ENCODE results near the gene FIBP.

Gene FIBP

GRCh38 chr11:65920372-65920802, 32.1 kb upstream of the FIBP start:
- Histone ChIP-seq H3K4me3 (ENCODE audit: low read depth, low read length) (peak overlapping the region; percentile 82), H3K4me1 (ENCODE audit: control insufficient read depth, insufficient read depth, low read length) (peaks cover 30% of the 10 kb centered on the region), H3K27me3 (ENCODE audit: control insufficient read depth, insufficient read depth, low read length) (no peaks in the 10 kb centered on the region), H3K27ac (ENCODE audit: low read depth, low read length) (no peak overlapping the region), H3K36me3 (ENCODE audit: control insufficient read depth, insufficient read depth, low read length) (peaks cover 24% of the 10 kb centered on the region), H3K9ac (ENCODE audit: low read length) (peak overlapping the region; percentile 70), H3K9me3 (ENCODE audit: control insufficient read depth, insufficient read depth, low read depth, low read length) (no peaks in the 10 kb centered on the region)

- no peak overlapping the region for H3K27ac ChIP-seq (ENCODE audit: low read depth, low read length)
Observed at GRCh38 chr11:65919573-65920371, 31.5 kb upstream of the FIBP start.

GRCh38 chr11:65919141-65919572, 30.9 kb upstream of the FIBP start, which contains the start of gene DRAP1:
Gene DRAP1, plus strand, starts transcription at chr11:65919426. Its CDS starts 76 bp downstream, at chr11:65919502.
- Histone ChIP-seq H3K36me3 (ENCODE audit: control insufficient read depth, insufficient read depth, low read length) (peaks cover 24% of the 10 kb centered on the region), H3K9ac (ENCODE audit: low read length) (peak within 1 kb of the TSS; percentile 90), H3K4me1 (ENCODE audit: control insufficient read depth, insufficient read depth, low read length) (peaks cover 37% of the 10 kb centered on the region), H3K27me3 (ENCODE audit: control insufficient read depth, insufficient read depth, low read length) (no peaks in the 10 kb centered on the region), H3K4me3 (ENCODE audit: low read depth, low read length) (peak within 1 kb of the TSS; percentile 96), H3K9me3 (ENCODE audit: control insufficient read depth, insufficient read depth, low read depth, low read length) (no peaks in the 10 kb centered on the region), H3K27ac (ENCODE audit: low read depth, low read length) (peak within 1 kb of the TSS; percentile 85)

More at GRCh38 chr11:65919573-65920371, 31.5 kb upstream of the FIBP start:
- Histone ChIP-seq H3K4me3 (ENCODE audit: low read depth, low read length) (peak overlapping the region; percentile 82), H3K4me1 (ENCODE audit: control insufficient read depth, insufficient read depth, low read length) (peaks cover 36% of the 10 kb centered on the region), H3K9me3 (ENCODE audit: control insufficient read depth, insufficient read depth, low read depth, low read length) (no peaks in the 10 kb centered on the region), H3K27me3 (ENCODE audit: control insufficient read depth, insufficient read depth, low read length) (no peaks in the 10 kb centered on the region), H3K36me3 (ENCODE audit: control insufficient read depth, insufficient read depth, low read length) (peaks cover 24% of the 10 kb centered on the region), H3K9ac (ENCODE audit: low read length) (peak overlapping the region; percentile 70)

- peak within 1 kb of the TSS; percentile 85 for H3K27ac ChIP-seq (ENCODE audit: low read depth, low read length)
- no peaks in the 10 kb centered on the region for H3K9me3 ChIP-seq (ENCODE audit: control insufficient read depth, insufficient read depth, low read depth, low read length)
- peaks cover 23% of the 10 kb centered on the region for H3K36me3 ChIP-seq (ENCODE audit: control insufficient read depth, insufficient read depth, low read length)
- peak within 1 kb of the TSS; percentile 90 for H3K9ac ChIP-seq (ENCODE audit: low read length)
- H3K4me1 ChIP-seq (ENCODE audit: control insufficient read depth, insufficient read depth, low read length), result peaks cover 37% of the 10 kb centered on the region
- H3K4me3 ChIP-seq (ENCODE audit: low read depth, low read length), result peak within 1 kb of the TSS; percentile 96
- no peaks in the 10 kb centered on the region for H3K27me3 ChIP-seq (ENCODE audit: control insufficient read depth, insufficient read depth, low read length)
Observed at GRCh38 chr11:65918211-65919140, 30.2 kb upstream of the FIBP start, which contains the start of gene C11orf68. Gene C11orf68, minus strand, starts transcription at chr11:65919062. Its CDS starts 31 bp downstream, at chr11:65919031.

- peak overlapping the region; percentile 90 for H3K9ac ChIP-seq (ENCODE audit: low read length)
- peak overlapping the region; percentile 96 for H3K4me3 ChIP-seq (ENCODE audit: low read depth, low read length)
- no peak overlapping the region for H3K27ac ChIP-seq (ENCODE audit: low read depth, low read length)
- H3K9me3 ChIP-seq (ENCODE audit: control insufficient read depth, insufficient read depth, low read depth, low read length), result no peaks in the 10 kb centered on the region
- no peaks in the 10 kb centered on the region for H3K27me3 ChIP-seq (ENCODE audit: control insufficient read depth, insufficient read depth, low read length)
- peaks cover 37% of the 10 kb centered on the region for H3K4me1 ChIP-seq (ENCODE audit: control insufficient read depth, insufficient read depth, low read length)
- H3K36me3 ChIP-seq (ENCODE audit: control insufficient read depth, insufficient read depth, low read length), result peaks cover 14% of the 10 kb centered on the region
Observed at GRCh38 chr11:65917434-65918210, 29.4 kb upstream of the FIBP start.

GRCh38 chr11:65917077-65917433, 28.8 kb upstream of the FIBP start:
- Histone ChIP-seq H3K4me1 (ENCODE audit: control insufficient read depth, insufficient read depth, low read length) (peaks cover 39% of the 10 kb centered on the region), H3K27me3 (ENCODE audit: control insufficient read depth, insufficient read depth, low read length) (no peaks in the 10 kb centered on the region), H3K27ac (ENCODE audit: low read depth, low read length) (no peak overlapping the region), H3K9me3 (ENCODE audit: control insufficient read depth, insufficient read depth, low read depth, low read length) (no peaks in the 10 kb centered on the region), H3K36me3 (ENCODE audit: control insufficient read depth, insufficient read depth, low read length) (peaks cover 9% of the 10 kb centered on the region; the same call in 1 of the 2 replicates), H3K4me3 (ENCODE audit: low read depth, low read length) (no peak overlapping the region), H3K9ac (ENCODE audit: low read length) (no peak overlapping the region)

- Histone ChIP-seq H3K27ac (ENCODE audit: low read depth, low read length) (no peak overlapping the region), H3K27me3 (ENCODE audit: control insufficient read depth, insufficient read depth, low read length) (no peaks in the 10 kb centered on the region), H3K4me3 (ENCODE audit: low read depth, low read length) (peak overlapping the region; percentile 29; the same call in 1 of the 2 replicates), H3K9me3 (ENCODE audit: control insufficient read depth, insufficient read depth, low read depth, low read length) (no peaks in the 10 kb centered on the region), H3K36me3 (ENCODE audit: control insufficient read depth, insufficient read depth, low read length) (0 out of 2 replicates have a peak, but pooled peaks cover 6% of the 10 kb centered on the region), H3K4me1 (ENCODE audit: control insufficient read depth, insufficient read depth, low read length) (peaks cover 46% of the 10 kb centered on the region), H3K9ac (ENCODE audit: low read length) (peak overlapping the region; percentile 71)
Observed at GRCh38 chr11:65916391-65916790, 28.1 kb upstream of the FIBP start.

- Histone ChIP-seq H3K4me1 (ENCODE audit: control insufficient read depth, insufficient read depth, low read length) (peaks cover 47% of the 10 kb centered on the region), H3K36me3 (ENCODE audit: control insufficient read depth, insufficient read depth, low read length) (0 out of 2 replicates have a peak, but pooled peaks cover 5% of the 10 kb centered on the region), H3K4me3 (ENCODE audit: low read depth, low read length) (peak overlapping the region; percentile 29; the same call in 1 of the 2 replicates), H3K9me3 (ENCODE audit: control insufficient read depth, insufficient read depth, low read depth, low read length) (no peaks in the 10 kb centered on the region), H3K27ac (ENCODE audit: low read depth, low read length) (peak overlapping the region; percentile 7; the same call in 1 of the 2 replicates), H3K9ac (ENCODE audit: low read length) (peak overlapping the region; percentile 71), H3K27me3 (ENCODE audit: control insufficient read depth, insufficient read depth, low read length) (no peaks in the 10 kb centered on the region)
Observed at GRCh38 chr11:65915821-65916251, 27.6 kb upstream of the FIBP start.

- Histone ChIP-seq H3K36me3 (ENCODE audit: control insufficient read depth, insufficient read depth, low read length) (no peaks in the 10 kb centered on the region), H3K27me3 (ENCODE audit: control insufficient read depth, insufficient read depth, low read length) (no peaks in the 10 kb centered on the region), H3K4me1 (ENCODE audit: control insufficient read depth, insufficient read depth, low read length) (peaks cover 43% of the 10 kb centered on the region), H3K9me3 (ENCODE audit: control insufficient read depth, insufficient read depth, low read depth, low read length) (no peaks in the 10 kb centered on the region), H3K9ac (ENCODE audit: low read length) (peak overlapping the region; percentile 71), H3K4me3 (ENCODE audit: low read depth, low read length) (peak overlapping the region; percentile 29; the same call in 1 of the 2 replicates), H3K27ac (ENCODE audit: low read depth, low read length) (no peak overlapping the region)
Observed at GRCh38 chr11:65915101-65915820, 27.0 kb upstream of the FIBP start.
